ENCODE results near the gene SLC36A2.

The SLC36A2 gene

GRCh38 chr5:151327585-151327984 is 19.8 kb downstream of the SLC36A2 start:
- H3K27ac ChIP-seq (ENCODE audit: low read depth, low read length): no peak overlapping the region
- DNase-seq: no peak
- H3K9ac ChIP-seq (ENCODE audit: low read length): no peak overlapping the region
- no CpG with 5 or more reads among the region's 2 CpGs for WGBS (ENCODE audit: extremely low coverage, insufficient coverage, low lambda C conversion rate)
- H4K8ac ChIP-seq (ENCODE audit: low read depth, low read length): no peak overlapping the region
- no peak overlapping the region for H3K4me3 ChIP-seq (ENCODE audit: low read length)
- no peak overlapping the region for H2BK15ac ChIP-seq (replicated peaks; ENCODE audit: low read depth)
- H3K79me2 ChIP-seq (ENCODE audit: control insufficient read depth, insufficient read depth, low read length): no peaks in the 10 kb centered on the region
- no peak overlapping the region for H3K18ac ChIP-seq (ENCODE audit: low read length)
- no peak overlapping the region for H3K56ac ChIP-seq (ENCODE audit: low read length)
- H2BK5ac ChIP-seq (ENCODE audit: low read length): no peak overlapping the region
- no peak overlapping the region for H3K23ac ChIP-seq (ENCODE audit: low read length)
- no peaks in the 10 kb centered on the region for H3K79me1 ChIP-seq (ENCODE audit: low read length)
- no peak overlapping the region for H2BK120ac ChIP-seq (ENCODE audit: low read depth, low read length)
- H3K27me3 ChIP-seq (ENCODE audit: insufficient read depth, low read length, poor library complexity): no peaks in the 10 kb centered on the region
- no peaks in the 10 kb centered on the region for H3K4me1 ChIP-seq (ENCODE audit: control insufficient read depth, low read depth, low read length)
- H4K5ac ChIP-seq (ENCODE audit: low read length): no peak overlapping the region
- no peak overlapping the region for H3K4ac ChIP-seq (ENCODE audit: low read depth, low read length)
- H3K4me2 ChIP-seq (ENCODE audit: low read length): no peak overlapping the region
- no peaks in the 10 kb centered on the region for H3K36me3 ChIP-seq (ENCODE audit: control insufficient read depth, insufficient read depth, low read length)
- H2AK5ac ChIP-seq (ENCODE audit: low read length): no peak overlapping the region

- Histone ChIP-seq H3K27ac (ENCODE audit: low read depth, low read length) (no peak overlapping the region), H3K4me2 (ENCODE audit: low read length) (no peak overlapping the region), H3K56ac (ENCODE audit: low read length) (no peak overlapping the region), H4K5ac (ENCODE audit: low read length) (no peak overlapping the region), H3K4ac (ENCODE audit: low read depth, low read length) (no peak overlapping the region), H3K4me1 (ENCODE audit: control insufficient read depth, low read depth, low read length) (no peaks in the 10 kb centered on the region), H3K36me3 (ENCODE audit: control insufficient read depth, insufficient read depth, low read length) (no peaks in the 10 kb centered on the region), H3K9ac (ENCODE audit: low read length) (no peak overlapping the region), H3K4me3 (ENCODE audit: low read length) (no peak overlapping the region), H2BK15ac (replicated peaks; ENCODE audit: low read depth) (no peak overlapping the region), H3K18ac (ENCODE audit: low read length) (no peak overlapping the region), H2AK5ac (ENCODE audit: low read length) (no peak overlapping the region), H2BK120ac (ENCODE audit: low read depth, low read length) (no peak overlapping the region), H3K23ac (ENCODE audit: low read length) (no peak overlapping the region), H3K27me3 (ENCODE audit: insufficient read depth, low read length, poor library complexity) (no peaks in the 10 kb centered on the region), H3K79me1 (ENCODE audit: low read length) (no peaks in the 10 kb centered on the region), H3K79me2 (ENCODE audit: control insufficient read depth, insufficient read depth, low read length) (no peaks in the 10 kb centered on the region), H4K8ac (ENCODE audit: low read depth, low read length) (no peak overlapping the region), H2BK5ac (ENCODE audit: low read length) (no peak overlapping the region)
- WGBS (ENCODE audit: extremely low coverage, insufficient coverage, low lambda C conversion rate): no CpG with 5 or more reads among the region's 3 CpGs
- DNase-seq: no peak
Observed at GRCh38 chr5:151326266-151326665, 21.1 kb downstream of the SLC36A2 start.

- Histone ChIP-seq H3K79me2 (ENCODE audit: control insufficient read depth, insufficient read depth, low read length) (no peaks in the 10 kb centered on the region), H3K9ac (ENCODE audit: low read length) (no peak overlapping the region), H4K5ac (ENCODE audit: low read length) (no peak overlapping the region)
Observed at GRCh38 chr5:151320481-151320880, 26.9 kb downstream of the SLC36A2 start.

GRCh38 chr5:151318850-151319732 is 28.3 kb downstream of the SLC36A2 start:
- Histone ChIP-seq H3K4me1 (ENCODE audit: control insufficient read depth, low read depth, low read length) (peaks cover under 1% of the 10 kb centered on the region), H4K8ac (ENCODE audit: low read depth, low read length) (no peak overlapping the region), H2AK5ac (ENCODE audit: low read length) (no peak overlapping the region), H2BK5ac (ENCODE audit: low read length) (no peak overlapping the region), H3K9ac (ENCODE audit: low read length) (no peak overlapping the region), H3K79me2 (ENCODE audit: control insufficient read depth, insufficient read depth, low read length) (no peaks in the 10 kb centered on the region), H3K4ac (ENCODE audit: low read depth, low read length) (no peak overlapping the region), H3K4me3 (ENCODE audit: low read length) (no peak overlapping the region), H3K27ac (ENCODE audit: low read depth, low read length) (no peak overlapping the region), H3K79me1 (ENCODE audit: low read length) (no peaks in the 10 kb centered on the region), H3K56ac (ENCODE audit: low read length) (no peak overlapping the region), H4K5ac (ENCODE audit: low read length) (no peak overlapping the region), H2BK120ac (ENCODE audit: low read depth, low read length) (no peak overlapping the region), H3K18ac (ENCODE audit: low read length) (no peak overlapping the region), H3K23ac (ENCODE audit: low read length) (no peak overlapping the region), H2BK15ac (replicated peaks; ENCODE audit: low read depth) (no peak overlapping the region), H3K36me3 (ENCODE audit: control insufficient read depth, insufficient read depth, low read length) (no peaks in the 10 kb centered on the region), H3K4me2 (ENCODE audit: low read length) (no peak overlapping the region), H3K27me3 (ENCODE audit: insufficient read depth, low read length, poor library complexity) (no peaks in the 10 kb centered on the region)
- no CpG with 5 or more reads among the region's 2 CpGs for WGBS (ENCODE audit: extremely low coverage, insufficient coverage, low lambda C conversion rate)
- DNase-seq: peak; percentile 59

More at GRCh38 chr5:151320481-151320880, 26.9 kb downstream of the SLC36A2 start:
- H3K4me3 ChIP-seq (ENCODE audit: low read length): no peak overlapping the region
- H3K4me1 ChIP-seq (ENCODE audit: control insufficient read depth, low read depth, low read length): no peaks in the 10 kb centered on the region
- no peaks in the 10 kb centered on the region for H3K27me3 ChIP-seq (ENCODE audit: insufficient read depth, low read length, poor library complexity)
- H3K27ac ChIP-seq (ENCODE audit: low read depth, low read length): no peak overlapping the region
- no peak overlapping the region for H2AK5ac ChIP-seq (ENCODE audit: low read length)
- no peak overlapping the region for H4K8ac ChIP-seq (ENCODE audit: low read depth, low read length)
- H3K36me3 ChIP-seq (ENCODE audit: control insufficient read depth, insufficient read depth, low read length): no peaks in the 10 kb centered on the region
- H3K4ac ChIP-seq (ENCODE audit: low read depth, low read length): no peak overlapping the region
- no peaks in the 10 kb centered on the region for H3K79me1 ChIP-seq (ENCODE audit: low read length)
- H2BK5ac ChIP-seq (ENCODE audit: low read length): no peak overlapping the region
- H3K4me2 ChIP-seq (ENCODE audit: low read length): no peak overlapping the region
- no peak for DNase-seq
- no peak overlapping the region for H3K56ac ChIP-seq (ENCODE audit: low read length)
- H2BK120ac ChIP-seq (ENCODE audit: low read depth, low read length): no peak overlapping the region
- WGBS (ENCODE audit: extremely low coverage, insufficient coverage, low lambda C conversion rate): no CpG with 5 or more reads among the region's 4 CpGs
- H3K18ac ChIP-seq (ENCODE audit: low read length): no peak overlapping the region
- no peak overlapping the region for H3K23ac ChIP-seq (ENCODE audit: low read length)
- no peak overlapping the region for H2BK15ac ChIP-seq (replicated peaks; ENCODE audit: low read depth)

- Histone ChIP-seq H3K4me3 (ENCODE audit: low read length) (no peak overlapping the region), H2BK15ac (replicated peaks; ENCODE audit: low read depth) (no peak overlapping the region), H3K56ac (ENCODE audit: low read length) (no peak overlapping the region), H2BK120ac (ENCODE audit: low read depth, low read length) (no peak overlapping the region), H3K27me3 (ENCODE audit: insufficient read depth, low read length, poor library complexity) (no peaks in the 10 kb centered on the region), H3K9ac (ENCODE audit: low read length) (no peak overlapping the region), H3K4ac (ENCODE audit: low read depth, low read length) (no peak overlapping the region), H3K18ac (ENCODE audit: low read length) (no peak overlapping the region), H3K79me2 (ENCODE audit: control insufficient read depth, insufficient read depth, low read length) (no peaks in the 10 kb centered on the region), H2BK5ac (ENCODE audit: low read length) (no peak overlapping the region), H4K8ac (ENCODE audit: low read depth, low read length) (no peak overlapping the region), H3K27ac (ENCODE audit: low read depth, low read length) (no peak overlapping the region), H3K79me1 (ENCODE audit: low read length) (no peaks in the 10 kb centered on the region), H3K4me2 (ENCODE audit: low read length) (no peak overlapping the region), H3K36me3 (ENCODE audit: control insufficient read depth, insufficient read depth, low read length) (no peaks in the 10 kb centered on the region), H2AK5ac (ENCODE audit: low read length) (no peak overlapping the region), H3K23ac (ENCODE audit: low read length) (no peak overlapping the region), H4K5ac (ENCODE audit: low read length) (no peak overlapping the region), H3K4me1 (ENCODE audit: control insufficient read depth, low read depth, low read length) (peaks cover 6% of the 10 kb centered on the region)
- WGBS (ENCODE audit: extremely low coverage, insufficient coverage, low lambda C conversion rate): no CpG with 5 or more reads among the region's 2 CpGs
- DNase-seq: no peak
Observed at GRCh38 chr5:151317871-151318270, 29.5 kb downstream of the SLC36A2 start.

Data from mesendoderm (in vitro differentiated cells).